Calu3 (cell line): ENCODE data around the gene NLN. TPM values are rescaled to one million over a fixed set of nuclear protein-coding genes. Genes with fewer than 3 reads are reported as not detected.

Source experiments
- BruUV-seq: library from RNA; stranded (reverse); fragments of 400-500 nt; replicated peaks from 2 replicates; lab custom pipeline; 2021; lab: Mats Ljungman, UMichigan
- CTCF ChIA-PET: fragments of 300-600 bp; sonication (Branson Sonifier 250); formaldehyde crosslinking; loops from one replicate; lab custom pipeline; 2022; ENCODE audit warnings: antibody characterized with exemption; lab: Charles Lee
- DNase-seq: peaks from one replicate; pipeline ENCODE4 v3.0.0; 2022
- H3K27ac Mint-ChIP-seq: one replicate; pipeline ENCODE4 v1.8.0; 2022; ENCODE audit warnings: mixed read lengths; ENCODE audit not compliant: unreplicated experiment
- H3K27me3 Mint-ChIP-seq: one replicate; pipeline ENCODE4 v1.8.0; 2022; ENCODE audit warnings: mixed read lengths; ENCODE audit not compliant: unreplicated experiment
- H3K36me3 Mint-ChIP-seq: one replicate; pipeline ENCODE4 v1.8.0; 2022; ENCODE audit warnings: mild to moderate bottlenecking, moderate library complexity, mixed read lengths; ENCODE audit not compliant: insufficient read depth, unreplicated experiment
- H3K4me1 Mint-ChIP-seq: one replicate; pipeline ENCODE4 v1.8.0; 2022; ENCODE audit warnings: mild to moderate bottlenecking, low read depth, mixed read lengths; ENCODE audit not compliant: unreplicated experiment
- H3K4me3 Mint-ChIP-seq: one replicate; pipeline ENCODE4 v1.8.0; 2022; ENCODE audit warnings: mild to moderate bottlenecking, low read depth, moderate library complexity, mixed read lengths; ENCODE audit not compliant: unreplicated experiment
- H3K9me3 Mint-ChIP-seq: one replicate; pipeline ENCODE4 v1.8.0; 2022; ENCODE audit warnings: low read depth, mixed read lengths; ENCODE audit not compliant: unreplicated experiment
- intact Hi-C: fragments of 100-400 bp; cut with micrococcal nuclease; formaldehyde crosslinking; loops from one replicate; pipeline ENCODE4 v1.10.0; 2022; ENCODE audit not compliant: unreplicated experiment
- total RNA-seq: library from RNA; stranded (reverse); gene quantifications from 2 replicates; pipeline ENCODE4 v1.2.3, GENCODE V29; 2022
- TF ChIP-seq, protein P1 (sequence below): fragments of 200-600 bp; IDR thresholded peaks from one replicate; pipeline ENCODE4 v1.8.0; 2022; ENCODE audit warnings: antibody characterized with exemption; ENCODE audit not compliant: unreplicated experiment

Gene NLN
- total RNA-seq, 1 experiment from 2014 or later = 47.9 TPM

DNA sequence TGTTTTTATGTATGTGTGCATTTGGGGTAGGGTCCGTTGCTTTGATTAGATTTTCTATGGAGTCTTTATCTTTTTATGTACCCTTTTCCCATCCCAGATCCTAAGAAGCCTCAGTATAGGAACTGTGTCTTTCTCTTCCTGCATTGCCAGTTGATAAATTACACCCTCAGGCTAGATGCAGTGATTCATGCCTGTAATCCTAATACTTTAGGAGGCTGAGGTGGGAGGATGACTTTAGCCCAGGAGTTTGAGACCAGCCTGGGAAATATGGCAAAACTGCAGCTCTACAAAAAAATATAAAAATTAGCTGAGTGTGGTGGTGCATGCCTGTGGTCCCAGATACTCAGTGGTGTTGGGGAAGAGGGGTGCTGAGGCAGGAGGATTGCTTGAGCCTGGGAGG is 40.2 kb downstream of the NLN start:
- no peak overlapping the region for H3K27ac Mint-ChIP-seq
- intact Hi-C loops = no loop called here
- no peak for DNase-seq
- H3K9me3 Mint-ChIP-seq = peaks cover 4% of the 10 kb centered on the region
- H3K4me3 Mint-ChIP-seq = no peak overlapping the region
- H3K36me3 Mint-ChIP-seq = peaks cover 11% of the 10 kb centered on the region
- BruUV-seq = no TSS peak
- H3K27me3 Mint-ChIP-seq = no peaks in the 10 kb centered on the region
- CTCF ChIA-PET = no interaction called here
- no peaks in the 10 kb centered on the region for H3K4me1 Mint-ChIP-seq
- TF ChIP-seq, protein P1, sequence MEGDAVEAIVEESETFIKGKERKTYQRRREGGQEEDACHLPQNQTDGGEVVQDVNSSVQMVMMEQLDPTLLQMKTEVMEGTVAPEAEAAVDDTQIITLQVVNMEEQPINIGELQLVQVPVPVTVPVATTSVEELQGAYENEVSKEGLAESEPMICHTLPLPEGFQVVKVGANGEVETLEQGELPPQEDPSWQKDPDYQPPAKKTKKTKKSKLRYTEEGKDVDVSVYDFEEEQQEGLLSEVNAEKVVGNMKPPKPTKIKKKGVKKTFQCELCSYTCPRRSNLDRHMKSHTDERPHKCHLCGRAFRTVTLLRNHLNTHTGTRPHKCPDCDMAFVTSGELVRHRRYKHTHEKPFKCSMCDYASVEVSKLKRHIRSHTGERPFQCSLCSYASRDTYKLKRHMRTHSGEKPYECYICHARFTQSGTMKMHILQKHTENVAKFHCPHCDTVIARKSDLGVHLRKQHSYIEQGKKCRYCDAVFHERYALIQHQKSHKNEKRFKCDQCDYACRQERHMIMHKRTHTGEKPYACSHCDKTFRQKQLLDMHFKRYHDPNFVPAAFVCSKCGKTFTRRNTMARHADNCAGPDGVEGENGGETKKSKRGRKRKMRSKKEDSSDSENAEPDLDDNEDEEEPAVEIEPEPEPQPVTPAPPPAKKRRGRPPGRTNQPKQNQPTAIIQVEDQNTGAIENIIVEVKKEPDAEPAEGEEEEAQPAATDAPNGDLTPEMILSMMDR = no peak

DNA sequence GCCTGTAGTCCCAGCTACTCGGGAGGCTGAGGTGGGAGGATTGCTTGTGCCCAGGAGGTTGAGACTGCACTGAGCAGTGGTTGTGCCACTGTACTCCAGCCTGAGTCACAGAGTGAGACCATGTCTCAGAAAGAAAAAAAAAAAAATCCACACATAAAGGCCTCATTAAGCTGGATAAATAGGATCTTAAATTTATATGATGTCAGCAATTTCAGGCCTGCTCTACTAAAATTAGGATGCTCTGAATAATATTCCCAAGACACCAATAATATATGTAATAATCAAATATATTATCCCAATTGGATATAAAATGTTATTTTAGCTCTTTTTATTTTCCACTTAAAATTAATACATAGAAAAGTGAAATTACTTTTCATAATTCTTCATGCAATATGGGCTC is 43.6 kb downstream of the NLN start:
- Mint-ChIP-seq H3K4me3 (no peak overlapping the region), H3K4me1 (no peaks in the 10 kb centered on the region), H3K9me3 (peaks cover 4% of the 10 kb centered on the region), H3K36me3 (peaks cover 18% of the 10 kb centered on the region), H3K27ac (no peak overlapping the region), H3K27me3 (no peaks in the 10 kb centered on the region)
- BruUV-seq = no TSS peak
- CTCF ChIA-PET = interaction anchor here (0.7 kb wide), 1 partner anchor 427 kb away, joined by 3 read pairs; no protein-coding TSS in a partner anchor
- DNase-seq = no peak
- intact Hi-C loops = no loop called here
- TF ChIP-seq, protein P1 = no peak

DNA sequence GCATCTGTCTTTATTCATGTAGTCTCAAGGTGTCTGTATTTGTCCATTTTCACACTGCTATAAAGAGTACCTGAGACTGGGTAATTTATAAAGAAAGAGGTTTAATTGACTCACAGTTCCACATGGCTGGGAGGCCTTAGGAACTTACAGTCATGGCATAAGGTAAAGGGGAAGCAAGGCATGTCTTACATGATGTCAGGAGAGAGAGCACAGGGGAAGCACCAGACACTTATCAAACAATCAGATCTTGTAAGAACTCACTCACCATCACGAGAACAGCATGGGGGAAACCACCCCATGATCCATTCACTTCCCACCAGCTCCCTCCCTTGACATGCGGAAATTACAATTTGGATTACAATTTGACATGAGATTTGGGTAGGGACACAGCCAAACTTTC is 44.2 kb downstream of the NLN start:
- H3K36me3 Mint-ChIP-seq = peaks cover 18% of the 10 kb centered on the region
- no peaks in the 10 kb centered on the region for H3K27me3 Mint-ChIP-seq
- peaks cover 4% of the 10 kb centered on the region for H3K9me3 Mint-ChIP-seq
- no peak overlapping the region for H3K27ac Mint-ChIP-seq
- H3K4me1 Mint-ChIP-seq = no peaks in the 10 kb centered on the region
- no TSS peak for BruUV-seq
- intact Hi-C loops = no loop called here
- DNase-seq = no peak
- CTCF ChIA-PET = no interaction called here
- H3K4me3 Mint-ChIP-seq = no peak overlapping the region
- TF ChIP-seq, protein P1 = no peak

DNA sequence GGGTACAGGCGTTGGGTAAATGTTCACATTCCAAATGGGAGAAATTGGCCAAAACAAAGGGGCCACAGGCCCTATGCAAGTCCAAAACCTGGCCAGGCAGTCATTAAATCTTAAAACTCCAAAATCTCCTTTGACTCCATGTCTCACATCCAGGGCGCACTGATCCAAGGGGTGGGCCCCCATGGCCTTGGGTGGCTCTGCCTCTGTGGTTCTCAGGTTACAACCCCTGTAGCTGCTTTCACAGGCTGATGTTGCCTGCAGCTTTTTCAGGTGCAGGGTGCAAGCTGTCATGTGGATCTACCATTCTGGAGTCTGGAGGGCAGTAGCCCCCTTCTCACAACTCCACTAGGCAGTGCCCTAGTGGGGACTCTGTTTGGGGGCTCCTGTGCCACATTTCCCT is 44.8 kb downstream of the NLN start:
- peaks cover 4% of the 10 kb centered on the region for H3K9me3 Mint-ChIP-seq
- no peak overlapping the region for H3K4me3 Mint-ChIP-seq
- peaks cover 18% of the 10 kb centered on the region for H3K36me3 Mint-ChIP-seq
- TF ChIP-seq, protein P1 = no peak
- intact Hi-C loops = no loop called here
- H3K4me1 Mint-ChIP-seq = no peaks in the 10 kb centered on the region
- no peaks in the 10 kb centered on the region for H3K27me3 Mint-ChIP-seq
- DNase-seq = no peak
- no peak overlapping the region for H3K27ac Mint-ChIP-seq
- CTCF ChIA-PET = no interaction called here
- BruUV-seq = no TSS peak
